Activated T-cell treated with anti-CD3 and anti-CD28 coated beads, Interleukin-2, amount 50 U/mL, for 1 hour (primary cell): Measurements from ENCODE around the gene RNPEP.

ENCODE experiments used
- DNase-seq: peaks from one replicate; pipeline ENCODE4 v3.0.0-alpha.2; 2020

The RNPEP gene

GRCh38 chr1:201964261-201964660, 18.2 kb upstream of the RNPEP start:
- no peak for DNase-seq

DNA sequence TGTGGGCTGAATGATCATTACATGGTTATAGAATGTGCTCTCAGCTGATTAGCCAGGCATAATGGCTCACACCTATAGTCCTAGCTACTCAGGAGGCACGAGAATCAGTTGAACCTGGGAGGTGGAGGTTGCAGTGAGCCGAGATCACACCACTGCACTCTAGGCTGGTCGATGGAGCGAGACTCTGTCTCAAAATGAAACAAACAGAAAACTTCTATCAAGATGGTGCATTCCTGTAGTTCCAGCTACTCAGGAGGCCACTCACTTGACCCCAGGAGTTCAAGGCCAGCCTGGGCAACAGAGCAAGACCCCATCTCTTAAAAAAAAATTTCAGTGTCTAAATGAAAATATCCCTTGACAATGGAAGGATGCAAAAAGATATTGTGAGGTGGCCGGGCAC, 16.3 kb upstream of the RNPEP start:
- DNase-seq = no peak

GRCh38 chr1:201968202-201968925, 14.1 kb upstream of the RNPEP start:
- no peak for DNase-seq

GRCh38 chr1:201970334-201971159, 11.9 kb upstream of the RNPEP start:
- no peak for DNase-seq

DNA sequence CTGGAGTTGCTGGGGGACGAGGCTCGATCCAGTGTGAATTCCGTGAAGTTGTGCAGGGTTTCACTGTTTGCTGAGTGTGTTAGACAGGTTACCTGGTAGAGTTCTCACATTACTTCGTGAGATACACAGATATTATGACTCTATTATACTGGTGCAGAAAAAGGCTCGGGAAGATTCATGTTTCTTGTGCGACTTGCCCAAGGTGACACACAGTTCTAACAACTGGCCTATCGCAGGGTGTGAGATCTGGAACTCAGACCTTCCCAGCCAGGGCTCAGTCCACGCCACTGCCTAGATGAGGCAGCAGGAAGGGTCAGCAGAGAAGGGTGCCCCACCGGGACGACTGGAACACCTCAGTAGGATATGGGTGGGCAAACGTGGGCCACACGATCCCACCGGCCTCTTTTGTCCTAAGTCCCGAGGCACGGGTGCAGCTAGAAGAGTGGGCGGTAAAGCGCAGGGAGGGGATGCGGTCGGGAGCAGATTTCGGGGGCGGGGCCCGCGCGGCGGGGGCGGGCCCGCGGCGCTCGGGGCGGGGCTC, 296 bp upstream of the RNPEP start:
- DNase-seq = peak; percentile 84

- DNase-seq = no peak
Measured at GRCh38 chr1:201983380-201983805, 945 bp downstream of the RNPEP start.

- no peak for DNase-seq
Measured at GRCh38 chr1:201984446-201984845, 2.0 kb downstream of the RNPEP start.

- no peak for DNase-seq
Measured at GRCh38 chr1:201985355-201985754, 2.9 kb downstream of the RNPEP start.

- no peak for DNase-seq
Measured at GRCh38 chr1:201988601-201989000, 6.2 kb downstream of the RNPEP start.

GRCh38 chr1:201989354-201990128, 7.1 kb downstream of the RNPEP start:
- no peak for DNase-seq

DNA sequence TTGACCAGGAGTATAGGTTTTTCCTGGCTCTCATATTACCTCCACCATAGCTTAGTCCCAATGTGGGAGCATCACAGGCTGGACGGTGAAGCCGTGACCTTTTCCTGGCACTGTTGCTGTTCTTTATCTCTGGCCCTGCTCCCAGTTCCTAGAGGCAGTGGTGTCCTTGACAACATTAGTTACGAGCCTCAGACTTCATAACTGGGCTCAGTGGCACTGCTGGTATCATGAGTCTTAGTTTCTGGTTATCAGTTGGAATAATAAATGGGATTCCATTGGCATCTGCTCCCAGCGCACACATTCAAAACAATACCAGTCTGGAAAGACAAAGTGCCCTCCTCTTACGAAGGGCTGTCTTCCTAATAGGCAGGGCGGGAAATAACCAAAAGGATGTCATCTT, 8.0 kb downstream of the RNPEP start:
- DNase-seq = no peak

DNA sequence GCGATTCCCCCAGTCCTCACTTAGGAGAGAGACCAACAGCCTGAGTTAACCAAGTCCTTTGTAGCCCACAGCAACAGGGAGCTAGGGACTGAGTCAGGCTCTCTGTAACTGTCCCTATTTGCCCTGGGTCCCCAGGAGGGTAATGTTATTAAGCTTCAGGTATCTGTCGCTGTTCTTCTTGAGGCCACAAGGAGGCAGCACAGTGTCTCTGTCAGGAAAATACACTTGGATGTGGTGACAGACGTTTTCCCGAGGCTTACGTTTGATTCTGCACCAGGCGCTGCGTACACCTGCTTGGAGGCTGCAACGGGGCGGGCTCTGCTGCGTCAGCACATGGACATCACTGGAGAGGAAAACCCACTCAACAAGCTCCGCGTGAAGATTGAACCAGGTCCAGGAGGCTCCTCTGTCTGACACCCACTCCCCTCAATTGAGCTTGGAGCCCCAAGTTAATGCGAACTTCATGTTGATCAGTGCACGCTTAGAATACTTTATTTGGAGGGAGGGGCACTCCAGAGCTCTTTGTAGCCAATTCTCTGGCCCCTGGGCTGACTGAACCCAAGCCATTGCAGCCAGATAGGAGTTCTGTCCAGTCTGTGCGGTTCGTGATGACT, 17.3 kb downstream of the RNPEP start:
- no peak for DNase-seq

- DNase-seq = no peak
Measured at GRCh38 chr1:202002507-202002906, 20.1 kb downstream of the RNPEP start.

DNA sequence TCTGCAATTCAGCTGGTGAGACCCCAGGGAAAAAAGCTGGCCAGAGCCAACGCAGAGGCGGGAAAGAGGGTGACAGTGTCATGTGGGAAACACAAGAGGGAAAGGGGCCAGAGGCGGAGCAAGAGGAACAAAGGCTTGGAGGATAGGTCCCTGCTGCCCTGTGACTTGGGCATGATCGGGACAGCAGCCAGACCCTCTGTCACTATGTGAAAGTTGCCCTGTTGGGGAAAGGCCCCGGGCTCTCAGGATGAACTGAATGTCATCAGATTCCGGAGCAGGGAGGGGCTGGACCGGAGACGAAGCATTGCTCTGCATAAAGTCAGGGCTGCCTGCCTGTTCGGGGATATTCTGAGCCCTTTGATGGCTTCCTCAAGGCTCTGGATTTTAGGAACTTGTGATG, 22.3 kb downstream of the RNPEP start:
- DNase-seq = no peak

GRCh38 chr1:202005958-202006357, 23.5 kb downstream of the RNPEP start:
- no peak for DNase-seq

DNA sequence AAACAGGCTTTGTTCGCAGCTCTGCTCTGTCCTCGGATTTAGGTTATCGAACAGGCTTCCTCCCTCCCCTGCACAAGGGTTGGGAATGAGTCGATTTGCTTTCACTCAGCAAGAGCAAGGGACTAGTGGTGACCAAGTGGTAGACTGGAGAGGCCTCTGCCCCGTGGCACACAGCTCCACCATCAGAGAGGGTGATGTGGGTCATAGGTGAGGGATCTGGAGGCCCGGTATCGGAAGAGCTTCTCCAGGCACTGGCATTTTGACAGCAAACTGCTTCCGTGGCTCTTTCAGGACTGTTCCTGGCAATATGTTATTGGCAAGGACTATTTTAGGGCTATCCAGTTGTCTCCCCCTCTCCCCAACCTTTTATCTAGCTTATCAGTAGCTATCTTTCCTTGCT, 24.9 kb downstream of the RNPEP start:
- DNase-seq = no peak

DNA sequence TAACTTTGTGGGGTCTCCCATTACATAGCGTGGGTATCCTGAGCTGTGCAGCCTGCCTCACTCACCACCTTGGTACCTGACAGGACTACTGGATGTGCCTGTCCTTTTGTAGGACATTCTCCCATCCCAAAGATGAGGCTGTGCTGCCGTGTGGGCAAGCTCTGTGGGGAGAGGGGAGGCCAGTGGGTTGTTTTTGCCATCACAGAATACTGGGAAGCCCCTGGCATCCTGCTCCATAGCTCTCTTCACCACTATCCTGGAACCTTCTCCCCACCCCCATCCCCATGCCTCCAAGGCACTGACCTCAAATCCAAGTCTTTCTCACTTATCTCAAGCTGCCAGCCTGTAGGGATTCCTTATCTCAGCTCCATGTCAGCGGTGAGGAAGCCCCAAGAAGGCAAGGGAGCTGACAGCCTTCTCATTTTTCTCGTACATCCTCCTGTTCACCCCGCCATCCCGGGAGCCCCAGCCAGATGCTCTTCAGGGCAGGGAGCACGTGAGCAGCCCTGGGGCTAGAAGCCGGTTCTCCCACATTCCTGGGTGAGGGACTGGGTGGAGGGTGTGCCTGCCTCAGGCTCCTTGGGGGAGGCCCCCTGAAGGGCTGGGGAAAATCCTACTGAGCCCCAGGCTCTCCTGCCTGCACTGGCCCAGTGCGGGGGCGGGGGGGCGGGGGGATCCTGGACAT, 25.5 kb downstream of the RNPEP start:
- no peak for DNase-seq

- peak; percentile 52 for DNase-seq
Measured at GRCh38 chr1:202009326-202010179, 27.1 kb downstream of the RNPEP start.

- DNase-seq = no peak
Measured at GRCh38 chr1:202010180-202011015, 27.9 kb downstream of the RNPEP start, which contains the start of gene ELF3. Gene ELF3 (plus strand): TSS chr1:202010587. CDS start chr1:202011137, 550 bp downstream.

DNA sequence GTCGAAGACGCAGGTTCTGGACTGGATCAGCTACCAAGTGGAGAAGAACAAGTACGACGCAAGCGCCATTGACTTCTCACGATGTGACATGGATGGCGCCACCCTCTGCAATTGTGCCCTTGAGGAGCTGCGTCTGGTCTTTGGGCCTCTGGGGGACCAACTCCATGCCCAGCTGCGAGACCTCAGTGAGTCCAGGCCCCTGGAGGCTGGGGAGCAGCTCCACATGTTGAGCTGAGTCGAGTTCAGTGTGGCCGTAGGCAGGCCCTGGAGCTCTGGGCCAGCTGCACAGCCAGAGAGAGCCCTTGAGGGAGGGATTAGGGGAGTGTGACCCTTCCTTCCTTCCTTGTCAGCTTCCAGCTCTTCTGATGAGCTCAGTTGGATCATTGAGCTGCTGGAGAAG, 29.5 kb downstream of the RNPEP start:
- DNase-seq = no peak
